HepG2 (cell line): ENCODE data around the gene CAMTA2. TPM values are rescaled to one million over a fixed set of nuclear protein-coding genes. Genes with fewer than 3 reads are reported as not detected.

Experiments
- CC2D1A ChIP-seq: sonication (generic); formaldehyde crosslinking; IDR thresholded peaks from 2 replicates; pipeline ENCODE4 v1.8.1; 2023; ENCODE audit warnings: mild to moderate bottlenecking, missing genetic modification reagents
- ETV6 ChIP-seq: sonication (generic); formaldehyde crosslinking; conservative IDR thresholded peaks from 2 replicates; pipeline ENCODE4 v1.4.0; 2020; ENCODE audit warnings: missing genetic modification reagents
- HDAC6 ChIP-seq: fragments of 200-600 bp; sonication (generic); IDR thresholded peaks from 2 replicates; pipeline ENCODE4 v1.7.0; 2017; ENCODE audit warnings: mild to moderate bottlenecking, antibody characterized with exemption, low read length, low read depth
- MAFF ChIP-seq: IDR thresholded peaks from 2 replicates; pipeline ENCODE4 v1.6.1; 2011; ENCODE audit warnings: low read depth, low read length, improper control_type of control experiment
- MAFG ChIP-seq: sonication (generic); formaldehyde crosslinking; IDR thresholded peaks from 2 replicates; pipeline ENCODE4 v1.5.1; 2020; ENCODE audit warnings: mild to moderate bottlenecking, missing genetic modification reagents
- MED1 ChIP-seq: sonication (generic); formaldehyde crosslinking; IDR thresholded peaks from 2 replicates; pipeline ENCODE4 v1.4.0; 2020; ENCODE audit warnings: missing genetic modification reagents
- RBAK ChIP-seq: sonication (generic); formaldehyde crosslinking; IDR thresholded peaks from 2 replicates; pipeline ENCODE4 v1.5.1; 2020; ENCODE audit warnings: mild to moderate bottlenecking, missing genetic modification reagents
- RBM39 ChIP-seq: fragments of 200-400 bp; formaldehyde crosslinking; IDR thresholded peaks from one replicate; pipeline ENCODE4 v1.6.1; 2018; ENCODE audit warnings: antibody characterized with exemption, mild to moderate bottlenecking, low read depth, low read length; ENCODE audit not compliant: poor library complexity, severe bottlenecking
- TEAD2 ChIP-seq: sonication (generic); formaldehyde crosslinking; IDR thresholded peaks from 2 replicates; pipeline ENCODE4 v1.9.0; 2021; ENCODE audit warnings: missing genetic modification reagents
- ZNF160 ChIP-seq: sonication (generic); formaldehyde crosslinking; IDR thresholded peaks from 2 replicates; pipeline ENCODE4 v1.8.0; 2022; ENCODE audit warnings: mild to moderate bottlenecking, inconsistent platforms, missing genetic modification reagents
- ZNF30 ChIP-seq: sonication (generic); formaldehyde crosslinking; IDR thresholded peaks from 2 replicates; pipeline ENCODE4 v1.5.0; 2020; ENCODE audit warnings: mild to moderate bottlenecking, missing genetic modification reagents
- ZNF446 ChIP-seq: sonication (generic); formaldehyde crosslinking; IDR thresholded peaks from 2 replicates; pipeline ENCODE4 v1.5.0; 2020; ENCODE audit warnings: mild to moderate bottlenecking, missing genetic modification reagents
- ZNF496 ChIP-seq: sonication (generic); formaldehyde crosslinking; IDR thresholded peaks from 2 replicates; pipeline ENCODE4 v1.8.1; 2023; ENCODE audit warnings: mild to moderate bottlenecking, moderate library complexity, missing genetic modification reagents; ENCODE audit not compliant: insufficient replicate concordance
- ZNF501 ChIP-seq: sonication (generic); formaldehyde crosslinking; IDR thresholded peaks from 2 replicates; pipeline ENCODE4 v1.5.1; 2020; ENCODE audit warnings: mild to moderate bottlenecking, moderate library complexity, missing genetic modification reagents
- ZNF768 ChIP-seq: sonication (generic); formaldehyde crosslinking; IDR thresholded peaks from 2 replicates; pipeline ENCODE4 v1.4.0; 2020; ENCODE audit warnings: missing genetic modification reagents
- ZSCAN22 ChIP-seq: sonication (generic); formaldehyde crosslinking; IDR thresholded peaks from 2 replicates; pipeline ENCODE4 v1.4.0; 2020; ENCODE audit warnings: mild to moderate bottlenecking, missing genetic modification reagents
- ZSCAN25 ChIP-seq: sonication (generic); formaldehyde crosslinking; IDR thresholded peaks from 2 replicates; pipeline ENCODE4 v1.8.0; 2022; ENCODE audit warnings: mild to moderate bottlenecking, missing genetic modification reagents
- polyA plus RNA-seq, 8 experiments: library from polyadenylated mRNA; depleted of rRNA in 3 of 8; stranded (reverse) in 7 of 8; unstranded in 1 of 8; fragments of >200 nt; fragmentation: Illumina TruSeq in 4 of 8; extraction: Trizol in 4 of 8; gene quantifications; 2 replicates each; pipeline versions ENCODE4 v1.2.1 to v1.2.3, GENCODE V29; 2011 to 2016; ENCODE audit warnings: low read depth in 4 of 8, missing spikeins in 1 of 8, mixed read lengths in 1 of 8; ENCODE audit not compliant: insufficient read depth in 1 of 8
- total RNA-seq, 5 experiments: library from RNA; depleted of rRNA; stranded (reverse); fragments of >200 nt; fragmentation: Illumina TruSeq; extraction: Trizol; gene quantifications; 2 replicates each; pipeline ENCODE4 v1.2.3, GENCODE V29; 2016; ENCODE audit warnings: low read depth in 1 of 5
- TF ChIP-seq, protein P1 (sequence below): sonication (generic); formaldehyde crosslinking; IDR thresholded peaks from 2 replicates; pipeline ENCODE4 v1.9.0; 2021; ENCODE audit warnings: missing genetic modification reagents, borderline replicate concordance
- TF ChIP-seq, protein P2 (sequence below): sonication (generic); formaldehyde crosslinking; conservative IDR thresholded peaks from 2 replicates; pipeline ENCODE4 v1.8.1; 2023; ENCODE audit warnings: missing genetic modification reagents
- TF ChIP-seq, protein P3 (sequence below): sonication (generic); formaldehyde crosslinking; IDR thresholded peaks from 2 replicates; pipeline ENCODE4 v1.8.1; 2023; ENCODE audit warnings: missing genetic modification reagents, mild to moderate bottlenecking, borderline replicate concordance
- TF ChIP-seq, protein P4 (sequence below): sonication (generic); formaldehyde crosslinking; IDR thresholded peaks from 2 replicates; pipeline ENCODE4 v1.5.0; 2020; ENCODE audit warnings: mild to moderate bottlenecking, missing genetic modification reagents
- TF ChIP-seq, protein P5 (sequence below): sonication (generic); formaldehyde crosslinking; IDR thresholded peaks from 2 replicates; pipeline ENCODE4 v1.4.0; 2020; ENCODE audit warnings: mild to moderate bottlenecking, missing genetic modification reagents
- TF ChIP-seq, protein P6 (sequence below): sonication (generic); formaldehyde crosslinking; IDR thresholded peaks from 2 replicates; pipeline ENCODE4 v1.5.1; 2020; ENCODE audit warnings: missing genetic modification reagents, mild to moderate bottlenecking, borderline replicate concordance

The CAMTA2 gene
- total and polyA plus RNA-seq, 2 of the 13 experiments (the other 11 are each of a cell fraction or from before 2014, with no cell fraction given), result 4.1 to 7.1 TPM

DNA sequence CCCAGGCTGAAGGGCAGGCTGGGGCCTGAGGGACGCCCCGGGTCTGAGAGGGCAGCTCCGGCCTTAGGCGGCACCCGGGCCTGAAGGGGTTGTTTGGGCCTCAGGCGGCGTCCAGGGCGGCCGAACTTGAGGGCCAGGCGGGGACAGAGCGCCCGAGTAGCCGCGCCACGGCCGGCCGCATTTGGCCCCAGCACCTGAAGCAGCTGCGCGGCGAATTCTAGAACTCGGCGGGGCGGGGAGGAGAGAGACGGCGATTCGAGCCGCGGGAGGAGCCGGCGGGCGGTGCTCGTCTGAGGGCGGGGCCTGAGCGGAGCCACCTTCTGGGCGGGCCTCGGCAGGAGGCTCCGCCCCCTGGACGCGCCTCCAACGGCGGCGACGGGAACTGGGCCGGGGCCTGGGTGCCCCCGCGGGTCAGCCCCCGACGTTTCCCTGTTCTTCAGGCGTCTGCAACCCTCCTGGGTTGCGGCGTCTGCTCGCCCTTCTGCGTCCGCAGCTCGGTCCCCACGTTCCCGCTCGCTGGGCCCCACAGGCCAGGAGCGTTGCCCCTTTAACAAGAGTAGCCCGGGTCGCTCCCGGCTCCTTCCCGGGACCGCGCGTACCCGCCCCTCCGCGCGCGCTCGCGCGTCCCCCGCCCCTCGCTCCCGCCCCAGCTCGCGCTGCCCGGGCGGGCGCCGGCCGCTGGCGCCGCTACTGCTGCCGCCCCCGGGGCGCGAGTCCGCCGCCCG, 10.0 kb upstream of the CAMTA2 start, which contains the start of the genes INCA1 and KIF1C (continued):
- no peak for TF ChIP-seq RBAK
- TF ChIP-seq RBM39, result no peak
- TF ChIP-seq ZNF501, result peak; percentile 56; the same call in 1 of the 2 replicates
- TF ChIP-seq MED1, result peak; percentile 65; the same call in 1 of the 2 replicates
- no peak for TF ChIP-seq HDAC6
- TF ChIP-seq, protein P1, sequence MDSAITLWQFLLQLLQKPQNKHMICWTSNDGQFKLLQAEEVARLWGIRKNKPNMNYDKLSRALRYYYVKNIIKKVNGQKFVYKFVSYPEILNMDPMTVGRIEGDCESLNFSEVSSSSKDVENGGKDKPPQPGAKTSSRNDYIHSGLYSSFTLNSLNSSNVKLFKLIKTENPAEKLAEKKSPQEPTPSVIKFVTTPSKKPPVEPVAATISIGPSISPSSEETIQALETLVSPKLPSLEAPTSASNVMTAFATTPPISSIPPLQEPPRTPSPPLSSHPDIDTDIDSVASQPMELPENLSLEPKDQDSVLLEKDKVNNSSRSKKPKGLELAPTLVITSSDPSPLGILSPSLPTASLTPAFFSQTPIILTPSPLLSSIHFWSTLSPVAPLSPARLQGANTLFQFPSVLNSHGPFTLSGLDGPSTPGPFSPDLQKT (CRISPR knock-in tag), result no peak
- no peak for TF ChIP-seq ZSCAN22 (CRISPR knock-in tag)
- TF ChIP-seq, protein P2, sequence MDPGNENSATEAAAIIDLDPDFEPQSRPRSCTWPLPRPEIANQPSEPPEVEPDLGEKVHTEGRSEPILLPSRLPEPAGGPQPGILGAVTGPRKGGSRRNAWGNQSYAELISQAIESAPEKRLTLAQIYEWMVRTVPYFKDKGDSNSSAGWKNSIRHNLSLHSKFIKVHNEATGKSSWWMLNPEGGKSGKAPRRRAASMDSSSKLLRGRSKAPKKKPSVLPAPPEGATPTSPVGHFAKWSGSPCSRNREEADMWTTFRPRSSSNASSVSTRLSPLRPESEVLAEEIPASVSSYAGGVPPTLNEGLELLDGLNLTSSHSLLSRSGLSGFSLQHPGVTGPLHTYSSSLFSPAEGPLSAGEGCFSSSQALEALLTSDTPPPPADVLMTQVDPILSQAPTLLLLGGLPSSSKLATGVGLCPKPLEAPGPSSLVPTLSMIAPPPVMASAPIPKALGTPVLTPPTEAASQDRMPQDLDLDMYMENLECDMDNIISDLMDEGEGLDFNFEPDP (CRISPR knock-in tag), result no peak
- peak; percentile 25 for TF ChIP-seq ZNF446 (CRISPR knock-in tag)
- TF ChIP-seq, protein P3, sequence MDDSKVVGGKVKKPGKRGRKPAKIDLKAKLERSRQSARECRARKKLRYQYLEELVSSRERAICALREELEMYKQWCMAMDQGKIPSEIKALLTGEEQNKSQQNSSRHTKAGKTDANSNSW (CRISPR knock-in tag), result no peak
- TF ChIP-seq ETV6 (CRISPR knock-in tag), result no peak
- TF ChIP-seq ZNF496 (CRISPR knock-in tag), result no peak
- TF ChIP-seq MAFG, result no peak
- no peak for TF ChIP-seq ZSCAN25
- TF ChIP-seq CC2D1A (CRISPR knock-in tag), result no peak
- TF ChIP-seq ZNF160 (CRISPR knock-in tag), result no peak
- TF ChIP-seq ZNF30, result no peak
- TF ChIP-seq, protein P4, sequence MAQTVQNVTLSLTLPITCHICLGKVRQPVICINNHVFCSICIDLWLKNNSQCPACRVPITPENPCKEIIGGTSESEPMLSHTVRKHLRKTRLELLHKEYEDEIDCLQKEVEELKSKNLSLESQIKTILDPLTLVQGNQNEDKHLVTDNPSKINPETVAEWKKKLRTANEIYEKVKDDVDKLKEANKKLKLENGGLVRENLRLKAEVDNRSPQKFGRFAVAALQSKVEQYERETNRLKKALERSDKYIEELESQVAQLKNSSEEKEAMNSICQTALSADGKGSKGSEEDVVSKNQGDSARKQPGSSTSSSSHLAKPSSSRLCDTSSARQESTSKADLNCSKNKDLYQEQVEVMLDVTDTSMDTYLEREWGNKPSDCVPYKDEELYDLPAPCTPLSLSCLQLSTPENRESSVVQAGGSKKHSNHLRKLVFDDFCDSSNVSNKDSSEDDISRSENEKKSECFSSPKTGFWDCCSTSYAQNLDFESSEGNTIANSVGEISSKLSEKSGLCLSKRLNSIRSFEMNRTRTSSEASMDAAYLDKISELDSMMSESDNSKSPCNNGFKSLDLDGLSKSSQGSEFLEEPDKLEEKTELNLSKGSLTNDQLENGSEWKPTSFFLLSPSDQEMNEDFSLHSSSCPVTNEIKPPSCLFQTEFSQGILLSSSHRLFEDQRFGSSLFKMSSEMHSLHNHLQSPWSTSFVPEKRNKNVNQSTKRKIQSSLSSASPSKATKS (CRISPR knock-in tag), result no peak
- TF ChIP-seq, protein P5, sequence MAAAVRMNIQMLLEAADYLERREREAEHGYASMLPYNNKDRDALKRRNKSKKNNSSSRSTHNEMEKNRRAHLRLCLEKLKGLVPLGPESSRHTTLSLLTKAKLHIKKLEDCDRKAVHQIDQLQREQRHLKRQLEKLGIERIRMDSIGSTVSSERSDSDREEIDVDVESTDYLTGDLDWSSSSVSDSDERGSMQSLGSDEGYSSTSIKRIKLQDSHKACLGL (CRISPR knock-in tag), result peak; percentile 67; the same call in 1 of the 2 replicates
- peak; percentile 53; the same call in 1 of the 2 replicates for TF ChIP-seq ZNF768 (CRISPR knock-in tag)
- no peak for TF ChIP-seq TEAD2 (CRISPR knock-in tag)
- no peak for TF ChIP-seq MAFF
- TF ChIP-seq, protein P6, sequence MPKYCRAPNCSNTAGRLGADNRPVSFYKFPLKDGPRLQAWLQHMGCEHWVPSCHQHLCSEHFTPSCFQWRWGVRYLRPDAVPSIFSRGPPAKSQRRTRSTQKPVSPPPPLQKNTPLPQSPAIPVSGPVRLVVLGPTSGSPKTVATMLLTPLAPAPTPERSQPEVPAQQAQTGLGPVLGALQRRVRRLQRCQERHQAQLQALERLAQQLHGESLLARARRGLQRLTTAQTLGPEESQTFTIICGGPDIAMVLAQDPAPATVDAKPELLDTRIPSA (CRISPR knock-in tag), result no peak
